GM19372 (cell line): ENCODE data around the gene NBEA.
A peak's percentile ranks its signal among the peaks of the same experiment; 100 is the strongest.

Experiments
- ATAC-seq: cut with Tn5 transposase; IDR thresholded peaks from one replicate; pipeline ENCODE4 v1.9.1; 2021; ENCODE audit warnings: mild to moderate bottlenecking, low read depth, moderate library complexity; ENCODE audit not compliant: unreplicated experiment

NBEA gene

GRCh38 chr13:35160896-35161295 is 218.8 kb downstream of the NBEA start:
- no peak for ATAC-seq

- no peak for ATAC-seq
These were observed 220.3 kb downstream of the NBEA start for GRCh38 chr13:35162420-35162819.

GRCh38 chr13:35163674-35164073 is 221.6 kb downstream of the NBEA start:
- ATAC-seq = peak; percentile 55

GRCh38 chr13:35164324-35164932 is 222.4 kb downstream of the NBEA start:
- peak; percentile 63 for ATAC-seq

GRCh38 chr13:35165205-35165604 is 223.1 kb downstream of the NBEA start:
- ATAC-seq = no peak

GRCh38 chr13:35179494-35179893 is 237.4 kb downstream of the NBEA start:
- ATAC-seq = no peak

- no peak for ATAC-seq
These were observed 238.0 kb downstream of the NBEA start for GRCh38 chr13:35179920-35180663.

GRCh38 chr13:35190241-35190640 is 248.2 kb downstream of the NBEA start:
- no peak for ATAC-seq

- ATAC-seq = no peak
These were observed 249.8 kb downstream of the NBEA start for GRCh38 chr13:35191883-35192282.

- no peak for ATAC-seq
These were observed 256.6 kb downstream of the NBEA start for GRCh38 chr13:35198613-35199200.

- ATAC-seq = no peak
These were observed 266.5 kb downstream of the NBEA start for GRCh38 chr13:35208587-35208986.

- no peak for ATAC-seq
These were observed 268.2 kb downstream of the NBEA start for GRCh38 chr13:35210261-35210660.

GRCh38 chr13:35211949-35212348 is 269.9 kb downstream of the NBEA start:
- ATAC-seq = no peak

- ATAC-seq = no peak
These were observed 271.8 kb downstream of the NBEA start for GRCh38 chr13:35213911-35214310.

GRCh38 chr13:35216131-35216530 is 274.1 kb downstream of the NBEA start:
- no peak for ATAC-seq

- ATAC-seq = no peak
These were observed 277.0 kb downstream of the NBEA start for GRCh38 chr13:35219021-35219420.

- no peak for ATAC-seq
These were observed 283.1 kb downstream of the NBEA start for GRCh38 chr13:35225159-35225558.

GRCh38 chr13:35225582-35225981 is 283.5 kb downstream of the NBEA start:
- ATAC-seq = no peak

- no peak for ATAC-seq
These were observed 286.5 kb downstream of the NBEA start for GRCh38 chr13:35228536-35228935.

- no peak for ATAC-seq
These were observed 289.4 kb downstream of the NBEA start for GRCh38 chr13:35231426-35231825.

- no peak for ATAC-seq
These were observed 296.2 kb downstream of the NBEA start for GRCh38 chr13:35238274-35238673.
